ENCODE results near the gene NOP9. TPM values are rescaled to one million over a fixed set of nuclear protein-coding genes. Genes with fewer than 3 reads are reported as not detected.

Gene NOP9
- total RNA-seq, 3 donors from 2014 or later = 18.4 to 21.0 (median 19.0) TPM

DNA sequence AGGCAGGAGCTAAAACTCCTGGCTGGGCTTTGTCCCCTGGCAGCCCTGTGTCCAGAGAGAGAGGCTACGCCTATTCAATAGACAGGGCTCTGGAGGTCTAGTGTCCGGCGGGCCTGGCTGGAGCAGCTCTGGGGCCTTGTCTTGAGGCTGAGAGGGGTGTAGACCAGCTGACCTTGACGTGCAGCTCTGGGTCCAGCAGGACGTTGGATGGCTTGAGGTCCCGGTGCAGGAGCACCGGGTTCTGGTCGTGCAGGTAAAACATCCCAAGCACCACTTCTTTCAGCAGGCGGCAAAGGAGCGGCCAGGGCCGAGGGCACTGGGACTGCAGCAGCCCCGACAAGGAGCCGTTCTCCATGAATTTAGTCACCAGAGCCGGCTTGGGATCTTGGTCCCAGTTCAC is 39.2 kb downstream of the NOP9 start:
- no peaks in the 10 kb centered on the region for H3K36me3 ChIP-seq
- no peaks in the 10 kb centered on the region for H3K9me3 ChIP-seq
- no peak for DNase-seq (ENCODE audit: low spot score in 2 of 2)
- peaks cover 0 to 11% of the 10 kb centered on the region in 2 donors for H3K27me3 ChIP-seq
- intact Hi-C loops (cut with DNase I; ENCODE audit: low total_unique reads) = no loop called here
- TF ChIP-seq POLR2AphosphoS5 (IDR thresholded peaks at IDR 0.05) (no peak), POLR2A (IDR thresholded peaks at IDR 0.05) (no peak)
- TF ChIP-seq, protein P1, sequence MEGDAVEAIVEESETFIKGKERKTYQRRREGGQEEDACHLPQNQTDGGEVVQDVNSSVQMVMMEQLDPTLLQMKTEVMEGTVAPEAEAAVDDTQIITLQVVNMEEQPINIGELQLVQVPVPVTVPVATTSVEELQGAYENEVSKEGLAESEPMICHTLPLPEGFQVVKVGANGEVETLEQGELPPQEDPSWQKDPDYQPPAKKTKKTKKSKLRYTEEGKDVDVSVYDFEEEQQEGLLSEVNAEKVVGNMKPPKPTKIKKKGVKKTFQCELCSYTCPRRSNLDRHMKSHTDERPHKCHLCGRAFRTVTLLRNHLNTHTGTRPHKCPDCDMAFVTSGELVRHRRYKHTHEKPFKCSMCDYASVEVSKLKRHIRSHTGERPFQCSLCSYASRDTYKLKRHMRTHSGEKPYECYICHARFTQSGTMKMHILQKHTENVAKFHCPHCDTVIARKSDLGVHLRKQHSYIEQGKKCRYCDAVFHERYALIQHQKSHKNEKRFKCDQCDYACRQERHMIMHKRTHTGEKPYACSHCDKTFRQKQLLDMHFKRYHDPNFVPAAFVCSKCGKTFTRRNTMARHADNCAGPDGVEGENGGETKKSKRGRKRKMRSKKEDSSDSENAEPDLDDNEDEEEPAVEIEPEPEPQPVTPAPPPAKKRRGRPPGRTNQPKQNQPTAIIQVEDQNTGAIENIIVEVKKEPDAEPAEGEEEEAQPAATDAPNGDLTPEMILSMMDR (IDR thresholded peaks at IDR 0.05) = no peak
- no peak overlapping the region for H3K27ac ChIP-seq
- peaks cover 0 to 5% of the 10 kb centered on the region in 2 donors for H3K4me1 ChIP-seq
- peak overlapping the region; percentile 47 to 66 (median 52) for H3K4me3 ChIP-seq

DNA sequence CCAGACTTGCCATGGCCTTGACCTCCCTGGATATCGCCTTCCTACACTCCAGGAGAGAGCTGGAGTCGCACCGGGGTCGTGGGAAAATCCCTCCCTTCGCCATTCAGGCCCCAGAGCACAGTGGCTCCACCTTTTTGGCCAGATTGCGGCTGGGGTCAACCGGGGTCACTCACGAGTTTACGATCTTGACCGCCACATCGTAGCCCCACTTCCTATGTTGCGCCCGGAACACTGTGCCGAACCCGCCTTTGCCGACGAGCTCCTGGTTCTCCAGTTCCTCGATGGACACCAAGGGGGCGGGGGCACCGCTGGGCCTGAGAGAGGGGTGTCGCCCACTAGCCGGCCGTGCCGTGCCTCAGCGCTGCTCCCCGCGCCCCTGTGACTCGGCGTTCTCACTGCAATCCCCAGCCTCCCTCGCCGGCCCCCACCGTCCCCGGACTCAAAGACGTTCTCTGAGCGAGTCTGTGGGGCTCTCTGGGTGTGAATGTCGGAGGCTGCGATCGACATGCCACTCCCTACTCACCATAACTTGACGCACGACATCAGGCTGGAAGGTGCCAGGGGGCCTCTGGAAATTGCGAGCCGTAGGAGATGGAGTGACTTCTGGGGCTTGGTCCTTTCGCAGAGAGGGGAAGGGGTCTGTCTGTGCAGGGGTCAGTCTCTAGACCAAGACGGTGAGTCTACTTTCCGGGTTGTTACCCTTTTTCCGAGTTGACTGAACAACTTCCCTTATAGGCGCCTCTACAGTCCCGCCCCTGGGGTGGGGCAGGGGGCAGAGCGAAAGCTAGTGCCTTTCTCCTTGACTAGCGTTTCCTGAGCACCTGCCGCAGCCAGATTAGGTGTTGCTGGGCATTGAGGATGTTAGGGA is 39.9 kb downstream of the NOP9 start, which contains the start of gene RIPK3:
RIPK3 (minus strand) TSS at position 708 of the 868 bp plus-strand sequence; CDS start at position 543, 165 bp downstream.
- Histone ChIP-seq H3K27ac (peak within 1 kb of the TSS in 1 of 2 donors; percentile 48), H3K36me3 (no peaks in the 10 kb centered on the region), H3K27me3 (peaks cover 0 to 9% of the 10 kb centered on the region in 2 donors), H3K4me3 (peak within 1 kb of the TSS; percentile 47 to 66 (median 52)), H3K9me3 (no peaks in the 10 kb centered on the region), H3K4me1 (no peaks in the 10 kb centered on the region)
- no peak for DNase-seq (ENCODE audit: low spot score in 2 of 2)
- TF ChIP-seq, protein P1 (IDR thresholded peaks at IDR 0.05) = no peak
- TF ChIP-seq POLR2A (IDR thresholded peaks at IDR 0.05) (no peak), POLR2AphosphoS5 (IDR thresholded peaks at IDR 0.05) (no peak)
- intact Hi-C loops (cut with DNase I; ENCODE audit: low total_unique reads) = no loop called here

DNA sequence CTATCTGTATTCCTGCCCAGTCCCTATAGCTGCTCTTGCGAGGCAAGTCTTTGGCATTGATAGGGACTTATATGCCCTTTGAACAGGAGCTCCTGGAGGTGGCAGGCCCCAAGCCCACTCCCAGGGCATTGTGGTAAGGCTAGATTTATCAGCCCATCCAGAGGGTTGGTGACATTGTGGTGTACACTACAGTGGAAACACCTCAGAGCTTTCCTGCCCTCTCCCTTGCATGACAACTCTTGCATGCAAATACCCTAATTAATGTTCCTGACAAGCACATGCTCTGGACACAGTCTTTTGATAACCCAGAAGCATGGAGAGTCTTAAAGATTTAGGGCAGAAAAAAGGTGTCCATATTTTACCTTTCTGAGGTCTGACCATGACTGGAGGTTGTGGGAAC is 41.0 kb downstream of the NOP9 start:
- TF ChIP-seq, protein P1 (IDR thresholded peaks at IDR 0.05) = no peak
- TF ChIP-seq POLR2A (IDR thresholded peaks at IDR 0.05) = no peak
- intact Hi-C loops (cut with DNase I; ENCODE audit: low total_unique reads) = no loop called here
- no peak for DNase-seq (ENCODE audit: low spot score in 2 of 2)
- Histone ChIP-seq H3K4me1 (no peaks in the 10 kb centered on the region), H3K27me3 (no peaks in the 10 kb centered on the region), H3K9me3 (no peaks in the 10 kb centered on the region), H3K36me3 (no peaks in the 10 kb centered on the region), H3K4me3 (no peak overlapping the region), H3K27ac (no peak overlapping the region)

- H3K4me3 ChIP-seq = no peak overlapping the region
- H3K27ac ChIP-seq = no peak overlapping the region
- intact Hi-C loops (cut with DNase I; ENCODE audit: low total_unique reads) = no loop called here
- no peaks in the 10 kb centered on the region for H3K27me3 ChIP-seq
- TF ChIP-seq, protein P1 (IDR thresholded peaks at IDR 0.05) = no peak
- no peak for TF ChIP-seq POLR2A (IDR thresholded peaks at IDR 0.05)
- TF ChIP-seq POLR2AphosphoS5 (IDR thresholded peaks at IDR 0.05) = no peak
- H3K36me3 ChIP-seq = no peaks in the 10 kb centered on the region
- H3K9me3 ChIP-seq = no peaks in the 10 kb centered on the region
- H3K4me1 ChIP-seq = no peaks in the 10 kb centered on the region
- no peak for DNase-seq (ENCODE audit: low spot score in 2 of 2)
These were observed 43.2 kb downstream of the NOP9 start for GRCh38 chr14:24342889-24343288.
